ENCODE results near the gene TEX264. TPM values are rescaled to one million over a fixed set of nuclear protein-coding genes. Genes with fewer than 3 reads are reported as not detected.
A peak's percentile ranks its signal among the peaks of the same experiment; 100 is the strongest.

Gene TEX264
- total and polyA plus RNA-seq, 3 donors from 2014 or later = 241 to 252 (median 251) TPM

GRCh38 chr3:51706788-51707731, 36.0 kb downstream of the TEX264 start, which contains the start of gene GRM2:
Gene GRM2, plus strand, starts transcription at chr3:51707068. Its CDS starts 1,916 bp downstream, at chr3:51708984.
- Histone ChIP-seq H3K4me3 (peak within 1 kb of the TSS; percentile 29 to 39), H3K9me3 (no peaks in the 10 kb centered on the region), H3K27me3 (no peaks in the 10 kb centered on the region), H3K36me3 (ENCODE audit: low read depth, missing control alignments) (no peaks in the 10 kb centered on the region), H3K27ac (no peak within 1 kb of the TSS), H3K4me1 (peaks cover 6% of the 10 kb centered on the region)
- TF ChIP-seq CTCF (IDR thresholded peaks at IDR 0.05) = no peak
- TF ChIP-seq POLR2A (IDR thresholded peaks at IDR 0.05) = no peak
- intact Hi-C loops (cut with DNase I; ENCODE audit: low total_unique reads) = no loop called here
- peak; percentile 91 for DNase-seq
- WGBS, 2 donors = 7 to 10% methylated on average over 15 to 51 of the region's 69 CpGs

DNA sequence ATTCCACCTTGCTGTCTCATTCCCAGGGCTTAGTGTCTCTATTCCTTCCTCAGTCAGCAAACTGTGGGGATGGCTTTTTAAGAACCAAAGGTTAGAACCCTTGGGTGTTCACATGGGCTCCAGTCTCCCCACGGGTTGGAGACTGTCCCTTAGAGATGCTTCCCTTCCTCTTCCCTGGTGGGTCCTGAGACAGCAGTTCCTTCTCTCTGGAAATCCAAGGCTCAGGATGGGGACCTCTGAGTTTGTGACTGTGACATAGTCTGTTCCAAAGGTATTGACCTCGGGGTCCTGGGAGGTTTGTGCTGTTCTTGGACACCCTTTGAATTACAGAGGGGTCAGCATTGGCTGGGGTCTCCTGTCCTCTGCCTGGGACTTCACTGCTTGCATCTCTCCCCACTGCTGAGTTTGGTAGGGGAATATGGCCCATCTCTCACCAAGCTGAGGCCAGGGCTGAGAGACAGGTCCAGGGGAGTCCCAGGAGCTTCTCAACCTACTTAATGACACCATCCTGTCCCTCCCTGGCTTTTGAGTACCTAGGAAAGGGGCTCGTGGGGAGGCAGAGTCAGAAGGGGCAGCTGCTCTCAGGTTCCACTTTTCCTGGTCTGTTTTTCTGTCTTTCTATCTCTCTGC, 37.3 kb downstream of the TEX264 start:
- WGBS, 2 donors = 73 to 77% methylated on average over 1 to 3 of the region's 3 CpGs
- intact Hi-C loops (cut with DNase I; ENCODE audit: low total_unique reads) = no loop called here

GRCh38 chr3:51709004-51709420, 38.0 kb downstream of the TEX264 start:
- 77 to 80% methylated on average over 1 to 17 of the region's 17 CpGs for WGBS, 2 donors
- H3K9me3 ChIP-seq = no peaks in the 10 kb centered on the region
- H3K36me3 ChIP-seq (ENCODE audit: low read depth, missing control alignments) = no peaks in the 10 kb centered on the region

More for the DNA sequence above, 37.3 kb downstream of the TEX264 start:
- no peak overlapping the region for H3K27ac ChIP-seq
- no peak overlapping the region for H3K4me3 ChIP-seq
- DNase-seq = peak; percentile 11
- H3K4me1 ChIP-seq = peaks cover 6% of the 10 kb centered on the region
- no peak for TF ChIP-seq CTCF (IDR thresholded peaks at IDR 0.05)
- TF ChIP-seq POLR2A (IDR thresholded peaks at IDR 0.05) = no peak
- H3K9me3 ChIP-seq = no peaks in the 10 kb centered on the region
- H3K27me3 ChIP-seq = no peaks in the 10 kb centered on the region
- no peaks in the 10 kb centered on the region for H3K36me3 ChIP-seq (ENCODE audit: low read depth, missing control alignments)

GRCh38 chr3:51709675-51710074, 38.6 kb downstream of the TEX264 start:
- Histone ChIP-seq H3K27ac (no peak overlapping the region), H3K36me3 (ENCODE audit: low read depth, missing control alignments) (no peaks in the 10 kb centered on the region), H3K9me3 (no peaks in the 10 kb centered on the region), H3K4me3 (no peak overlapping the region), H3K4me1 (peaks cover 6% of the 10 kb centered on the region), H3K27me3 (no peaks in the 10 kb centered on the region)
- intact Hi-C loops (cut with DNase I; ENCODE audit: low total_unique reads) = no loop called here
- WGBS, 2 donors = 61 to 68% methylated on average over 3 to 4 of the region's 4 CpGs
- TF ChIP-seq CTCF (IDR thresholded peaks at IDR 0.05) = no peak
- no peak for TF ChIP-seq POLR2A (IDR thresholded peaks at IDR 0.05)
- DNase-seq = no peak

More at GRCh38 chr3:51709004-51709420, 38.0 kb downstream of the TEX264 start:
- intact Hi-C loops (cut with DNase I; ENCODE audit: low total_unique reads) = no loop called here
- DNase-seq = no peak
- Histone ChIP-seq H3K4me3 (no peak overlapping the region), H3K27me3 (no peaks in the 10 kb centered on the region), H3K4me1 (peaks cover 6% of the 10 kb centered on the region), H3K27ac (no peak overlapping the region)
- TF ChIP-seq CTCF (IDR thresholded peaks at IDR 0.05) (no peak), POLR2A (IDR thresholded peaks at IDR 0.05) (no peak)
